IPS-20b (cell line): ENCODE data around the gene TPRG1L.

Source experiments
- H3K27ac ChIP-seq: one replicate; pipeline ENCODE4 v1.5.1; 2013; ENCODE audit warnings: low read length
- H3K27me3 ChIP-seq: 2 replicates; pipeline ENCODE4 v1.6.1; 2013; ENCODE audit warnings: mild to moderate bottlenecking, low read length, inconsistent platforms; ENCODE audit not compliant: insufficient read depth
- H3K36me3 ChIP-seq: 2 replicates; pipeline ENCODE4 v1.6.1; 2013; ENCODE audit warnings: low read depth, mild to moderate bottlenecking, inconsistent platforms, low read length, moderate library complexity; ENCODE audit not compliant: insufficient read depth
- H3K4me1 ChIP-seq: 2 replicates; pipeline ENCODE4 v1.6.1; 2013; ENCODE audit warnings: mild to moderate bottlenecking, control low read depth, inconsistent platforms, low read length, moderate library complexity; ENCODE audit not compliant: insufficient read depth
- H3K4me3 ChIP-seq: 2 replicates; pipeline ENCODE4 v1.5.1; 2013; ENCODE audit warnings: mild to moderate bottlenecking, low read length, inconsistent platforms
- H3K9ac ChIP-seq: 2 replicates; pipeline ENCODE4 v1.6.1; 2013; ENCODE audit warnings: low read depth, mild to moderate bottlenecking, inconsistent platforms, low read length, moderate library complexity
- H3K9me3 ChIP-seq: 2 replicates; pipeline ENCODE4 v1.6.1; 2013; ENCODE audit warnings: mild to moderate bottlenecking, low read depth, low read length, inconsistent platforms; ENCODE audit not compliant: insufficient read depth

The TPRG1L gene

GRCh38 chr1:3642919-3643675, 18.3 kb downstream of the TPRG1L start:
- Histone ChIP-seq H3K9ac (no peak overlapping the region), H3K27ac (no peak overlapping the region), H3K36me3 (peaks cover 34% of the 10 kb centered on the region), H3K9me3 (no peaks in the 10 kb centered on the region), H3K4me3 (no peak overlapping the region), H3K27me3 (no peaks in the 10 kb centered on the region), H3K4me1 (no peaks in the 10 kb centered on the region)

GRCh38 chr1:3644273-3644672, 19.5 kb downstream of the TPRG1L start:
- Histone ChIP-seq H3K4me1 (no peaks in the 10 kb centered on the region), H3K9me3 (no peaks in the 10 kb centered on the region), H3K4me3 (no peak overlapping the region), H3K9ac (no peak overlapping the region), H3K27ac (no peak overlapping the region), H3K27me3 (peaks cover 3% of the 10 kb centered on the region; the same call in 1 of the 2 replicates), H3K36me3 (peaks cover 25% of the 10 kb centered on the region)

GRCh38 chr1:3645247-3645646, 20.4 kb downstream of the TPRG1L start:
- peaks cover 25% of the 10 kb centered on the region for H3K36me3 ChIP-seq
- no peak overlapping the region for H3K4me3 ChIP-seq
- no peak overlapping the region for H3K9ac ChIP-seq
- H3K27ac ChIP-seq, result no peak overlapping the region
- H3K27me3 ChIP-seq, result peaks cover 7% of the 10 kb centered on the region
- no peaks in the 10 kb centered on the region for H3K4me1 ChIP-seq
- no peaks in the 10 kb centered on the region for H3K9me3 ChIP-seq

GRCh38 chr1:3645666-3646355, 21.0 kb downstream of the TPRG1L start:
- no peak overlapping the region for H3K9ac ChIP-seq
- no peaks in the 10 kb centered on the region for H3K4me1 ChIP-seq
- H3K36me3 ChIP-seq, result peaks cover 25% of the 10 kb centered on the region
- no peak overlapping the region for H3K27ac ChIP-seq
- H3K4me3 ChIP-seq, result no peak overlapping the region
- H3K27me3 ChIP-seq, result peaks cover 13% of the 10 kb centered on the region
- H3K9me3 ChIP-seq, result no peaks in the 10 kb centered on the region

GRCh38 chr1:3646596-3646995, 21.8 kb downstream of the TPRG1L start:
- Histone ChIP-seq H3K27me3 (peaks cover 20% of the 10 kb centered on the region), H3K36me3 (peaks cover 25% of the 10 kb centered on the region), H3K4me3 (no peak overlapping the region), H3K9ac (no peak overlapping the region), H3K9me3 (no peaks in the 10 kb centered on the region), H3K4me1 (no peaks in the 10 kb centered on the region), H3K27ac (no peak overlapping the region)

- Histone ChIP-seq H3K4me1 (no peaks in the 10 kb centered on the region), H3K9ac (peak within 1 kb of the TSS; percentile 53; the same call in 1 of the 2 replicates), H3K27me3 (peaks cover 50% of the 10 kb centered on the region), H3K9me3 (no peaks in the 10 kb centered on the region), H3K36me3 (peaks cover 22% of the 10 kb centered on the region), H3K4me3 (peak within 1 kb of the TSS; percentile 85), H3K27ac (no peak within 1 kb of the TSS)
Measured at GRCh38 chr1:3649342-3650247, 24.8 kb downstream of the TPRG1L start, which contains the start of gene WRAP73. Gene WRAP73 (minus strand): TSS chr1:3650103. CDS start chr1:3649999, 104 bp downstream.

GRCh38 chr1:3650248-3651025, 25.6 kb downstream of the TPRG1L start:
- peak overlapping the region; percentile 85; the same call in 1 of the 2 replicates for H3K4me3 ChIP-seq
- peaks cover 19% of the 10 kb centered on the region; the same call in 1 of the 2 replicates for H3K36me3 ChIP-seq
- H3K27ac ChIP-seq, result no peak overlapping the region
- no peaks in the 10 kb centered on the region for H3K4me1 ChIP-seq
- peaks cover 59% of the 10 kb centered on the region for H3K27me3 ChIP-seq
- H3K9me3 ChIP-seq, result no peaks in the 10 kb centered on the region
- H3K9ac ChIP-seq, result no peak overlapping the region

- Histone ChIP-seq H3K4me1 (no peaks in the 10 kb centered on the region), H3K9ac (no peak overlapping the region), H3K9me3 (no peaks in the 10 kb centered on the region), H3K27me3 (peaks cover 67% of the 10 kb centered on the region), H3K36me3 (peaks cover 16% of the 10 kb centered on the region; the same call in 1 of the 2 replicates), H3K27ac (no peak overlapping the region), H3K4me3 (peak overlapping the region; percentile 57)
Measured at GRCh38 chr1:3651026-3651929, 26.5 kb downstream of the TPRG1L start.

- no peaks in the 10 kb centered on the region for H3K9me3 ChIP-seq
- H3K4me1 ChIP-seq, result no peaks in the 10 kb centered on the region
- H3K27me3 ChIP-seq, result peaks cover 75% of the 10 kb centered on the region
- peaks cover 8% of the 10 kb centered on the region; the same call in 1 of the 2 replicates for H3K36me3 ChIP-seq
- peak within 1 kb of the TSS; percentile 57; the same call in 1 of the 2 replicates for H3K4me3 ChIP-seq
- H3K27ac ChIP-seq, result no peak within 1 kb of the TSS
- H3K9ac ChIP-seq, result no peak within 1 kb of the TSS
Measured at GRCh38 chr1:3651930-3652547, 27.2 kb downstream of the TPRG1L start, which contains the start of gene TP73. Gene TP73 (plus strand): TSS chr1:3652516. CDS start chr1:3682366, 29,850 bp downstream.
